Omental fat pad (tissue), 4 donors: Measurements from ENCODE around the gene NOL4L. TPM values are rescaled to one million over a fixed set of nuclear protein-coding genes. Genes with fewer than 3 reads are reported as not detected.

ENCODE experiments used
- ATAC-seq: fragments of 150-250 bp; one replicate; pipeline ENCODE4 v1.9.1; 2016; ENCODE audit warnings: mild to moderate bottlenecking, moderate library complexity; ENCODE audit not compliant: low FRiP score
- DNase-seq: peaks from one replicate; pipeline ENCODE4 v3.0.0-alpha.2; 2019; ENCODE audit warnings: low spot score
- total RNA-seq, 4 donors: library from RNA; depleted of rRNA; stranded (reverse); fragments of >200 nt; gene quantifications; one replicate each; pipeline ENCODE4 v1.1.0, GENCODE V29; 2016
- TF ChIP-seq, protein P1 (sequence below), 3 donors: fragments of 450-650 bp; IDR thresholded peaks; one replicate each; pipeline ENCODE4 v1.5.1; 2016 to 2017; ENCODE audit warnings: antibody characterized with exemption in 3 of 3, mild to moderate bottlenecking in 3 of 3, moderate library complexity in 2 of 3

NOL4L gene
- total RNA-seq, 4 donors from 2014 or later = 6.8 to 15.3 (median 13.6) TPM

DNA sequence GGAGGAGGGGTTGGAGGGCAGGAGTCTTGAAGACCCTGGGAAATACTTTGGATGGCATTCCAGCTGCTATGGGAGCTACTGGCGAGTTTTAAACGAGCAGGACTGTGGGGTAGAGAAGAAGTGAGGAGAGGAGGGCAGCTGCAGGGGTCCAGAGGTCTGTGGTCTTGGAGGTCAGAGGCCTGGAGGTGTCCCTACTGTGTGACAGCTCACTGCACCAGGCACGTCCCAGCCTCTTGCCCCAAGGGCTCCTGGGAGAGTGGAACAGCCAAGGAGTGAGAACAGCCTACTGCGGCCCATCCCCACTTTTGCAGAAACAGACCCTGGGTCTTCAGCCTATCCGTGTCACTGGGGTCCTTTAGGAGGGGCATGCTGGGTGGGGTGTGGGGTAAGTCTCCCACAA lies 2.9 kb upstream of the NOL4L start:
- TF ChIP-seq, protein P1, sequence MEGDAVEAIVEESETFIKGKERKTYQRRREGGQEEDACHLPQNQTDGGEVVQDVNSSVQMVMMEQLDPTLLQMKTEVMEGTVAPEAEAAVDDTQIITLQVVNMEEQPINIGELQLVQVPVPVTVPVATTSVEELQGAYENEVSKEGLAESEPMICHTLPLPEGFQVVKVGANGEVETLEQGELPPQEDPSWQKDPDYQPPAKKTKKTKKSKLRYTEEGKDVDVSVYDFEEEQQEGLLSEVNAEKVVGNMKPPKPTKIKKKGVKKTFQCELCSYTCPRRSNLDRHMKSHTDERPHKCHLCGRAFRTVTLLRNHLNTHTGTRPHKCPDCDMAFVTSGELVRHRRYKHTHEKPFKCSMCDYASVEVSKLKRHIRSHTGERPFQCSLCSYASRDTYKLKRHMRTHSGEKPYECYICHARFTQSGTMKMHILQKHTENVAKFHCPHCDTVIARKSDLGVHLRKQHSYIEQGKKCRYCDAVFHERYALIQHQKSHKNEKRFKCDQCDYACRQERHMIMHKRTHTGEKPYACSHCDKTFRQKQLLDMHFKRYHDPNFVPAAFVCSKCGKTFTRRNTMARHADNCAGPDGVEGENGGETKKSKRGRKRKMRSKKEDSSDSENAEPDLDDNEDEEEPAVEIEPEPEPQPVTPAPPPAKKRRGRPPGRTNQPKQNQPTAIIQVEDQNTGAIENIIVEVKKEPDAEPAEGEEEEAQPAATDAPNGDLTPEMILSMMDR (IDR thresholded peaks at IDR 0.05) = no peak
- no peak for DNase-seq
- no peak for ATAC-seq

DNA sequence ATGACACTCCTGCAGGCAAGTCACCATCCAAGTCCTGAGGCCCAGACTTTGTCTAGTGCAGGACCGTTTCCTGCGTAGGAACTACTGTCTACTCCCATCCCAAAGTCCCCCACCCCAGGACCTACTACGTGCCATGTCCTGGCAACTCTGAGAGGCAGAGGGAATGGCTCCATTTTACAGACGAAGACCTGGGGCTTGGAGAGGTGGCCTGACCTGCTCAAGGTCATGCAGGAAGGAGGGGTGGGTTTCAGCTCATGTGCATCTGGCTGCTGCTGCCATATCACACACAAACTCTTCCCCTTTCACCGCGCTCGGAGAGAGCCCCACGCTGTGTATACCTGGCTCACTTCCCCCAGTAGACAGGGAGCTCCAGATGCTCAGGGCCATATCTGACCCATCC lies 1.2 kb upstream of the NOL4L start:
- TF ChIP-seq, protein P1 (IDR thresholded peaks at IDR 0.05) = no peak
- ATAC-seq = no peak
- DNase-seq = no peak

DNA sequence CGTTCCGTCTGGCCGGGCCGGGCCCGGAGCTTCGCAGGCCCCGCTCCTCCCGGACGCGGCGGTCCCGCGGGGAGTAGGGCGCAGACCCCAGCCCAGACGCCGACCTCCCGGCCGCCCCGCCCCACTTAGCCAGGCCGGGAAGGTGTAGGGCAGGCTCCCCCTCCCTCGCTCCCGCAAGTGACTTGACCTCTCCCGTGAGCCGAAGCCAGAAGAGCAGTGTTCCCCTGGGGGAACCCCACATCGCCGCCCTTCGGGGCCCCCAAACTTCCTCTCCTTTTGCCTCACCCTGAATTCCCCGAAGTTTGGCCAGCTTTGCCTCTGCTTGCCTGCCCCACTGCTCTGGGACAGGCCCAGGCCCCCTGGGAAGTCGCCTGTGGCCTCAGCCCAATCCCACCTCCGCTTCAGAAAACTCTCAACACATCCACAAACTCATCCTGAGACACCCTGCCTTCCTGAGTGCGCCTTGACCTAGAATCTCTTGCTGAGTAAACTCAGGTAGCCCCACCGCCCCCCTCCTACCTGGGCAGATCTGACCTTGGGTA lies 524 bp upstream of the NOL4L start:
- no peak for DNase-seq
- TF ChIP-seq, protein P1 (IDR thresholded peaks at IDR 0.05) = no peak
- no peak for ATAC-seq

DNA sequence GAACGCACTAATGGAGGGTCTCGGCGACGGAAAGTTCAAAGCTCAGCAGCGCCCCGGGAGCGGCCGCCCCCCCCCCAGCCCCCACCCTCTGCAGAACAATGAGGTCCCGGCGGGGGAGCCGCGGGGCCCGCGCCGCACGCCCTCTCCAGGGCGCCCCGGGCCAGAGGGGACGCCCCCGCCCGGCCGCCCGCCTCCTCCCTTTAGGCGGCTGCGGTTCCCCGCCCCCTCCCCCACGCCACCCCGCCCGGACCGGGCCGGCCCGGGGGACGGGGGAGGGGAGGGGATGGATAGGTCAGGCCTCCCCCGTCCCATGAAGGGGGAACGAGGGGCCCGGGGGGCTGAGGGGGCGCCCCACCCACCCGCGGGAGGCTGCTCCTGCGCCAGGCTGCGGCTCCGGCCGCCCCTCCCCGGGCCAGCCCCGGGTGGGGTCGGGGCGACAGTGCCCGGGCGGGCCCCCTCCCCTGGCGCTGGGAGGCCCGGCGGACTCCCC lies 1.5 kb downstream of the NOL4L start:
- TF ChIP-seq, protein P1 (IDR thresholded peaks at IDR 0.05) = no peak
- DNase-seq = no peak

DNA sequence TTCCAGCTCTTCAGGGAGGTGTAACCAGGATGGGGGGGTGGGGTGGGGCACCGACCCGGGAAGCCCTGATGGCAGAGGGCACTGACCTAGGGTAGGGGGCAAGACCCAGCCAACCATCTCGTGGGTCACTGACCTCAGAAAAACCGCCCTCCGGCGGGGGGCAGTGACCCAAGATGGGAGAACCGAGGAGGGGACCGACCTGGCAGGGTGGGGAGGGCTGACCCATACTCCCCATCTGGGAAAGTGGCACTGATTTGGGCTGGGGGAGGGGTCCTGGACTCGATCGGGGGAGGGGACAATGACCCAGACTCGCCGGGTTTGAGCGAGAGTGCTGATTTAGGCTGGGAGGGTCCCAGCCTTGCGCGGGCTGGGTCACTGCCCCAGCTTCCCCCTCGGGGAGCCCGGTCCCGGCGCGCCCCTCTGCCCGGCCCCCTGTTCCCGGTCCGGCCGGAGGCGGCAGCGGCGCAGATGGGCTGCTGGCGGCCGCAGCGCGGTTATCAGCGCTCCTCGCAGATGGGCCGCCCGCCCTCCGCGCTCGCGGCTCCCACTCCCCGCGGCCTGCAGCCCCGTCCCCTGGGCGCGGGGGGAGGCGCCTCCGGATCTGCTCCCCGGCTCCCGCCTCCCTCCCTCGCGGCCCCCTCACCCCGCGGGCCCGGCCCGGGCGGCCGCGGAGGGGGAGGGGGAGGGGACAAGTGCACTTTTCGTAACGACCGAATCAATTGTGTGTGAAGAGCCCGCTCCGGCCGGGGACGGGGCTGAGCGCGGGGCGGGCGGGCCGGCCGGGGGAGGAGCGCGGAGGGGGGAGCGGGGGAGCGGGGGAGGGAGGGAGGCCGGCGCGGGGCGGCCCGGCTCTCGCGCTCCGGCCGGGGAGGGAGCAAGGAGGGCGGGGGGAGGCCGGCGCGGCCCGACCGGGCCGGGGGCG lies 2.2 kb downstream of the NOL4L start:
- TF ChIP-seq, protein P1 (IDR thresholded peaks at IDR 0.05) = no peak
- no peak for DNase-seq
- ATAC-seq = peak; percentile 11

More for the DNA sequence above, 1.5 kb downstream of the NOL4L start:
- ATAC-seq = no peak

DNA sequence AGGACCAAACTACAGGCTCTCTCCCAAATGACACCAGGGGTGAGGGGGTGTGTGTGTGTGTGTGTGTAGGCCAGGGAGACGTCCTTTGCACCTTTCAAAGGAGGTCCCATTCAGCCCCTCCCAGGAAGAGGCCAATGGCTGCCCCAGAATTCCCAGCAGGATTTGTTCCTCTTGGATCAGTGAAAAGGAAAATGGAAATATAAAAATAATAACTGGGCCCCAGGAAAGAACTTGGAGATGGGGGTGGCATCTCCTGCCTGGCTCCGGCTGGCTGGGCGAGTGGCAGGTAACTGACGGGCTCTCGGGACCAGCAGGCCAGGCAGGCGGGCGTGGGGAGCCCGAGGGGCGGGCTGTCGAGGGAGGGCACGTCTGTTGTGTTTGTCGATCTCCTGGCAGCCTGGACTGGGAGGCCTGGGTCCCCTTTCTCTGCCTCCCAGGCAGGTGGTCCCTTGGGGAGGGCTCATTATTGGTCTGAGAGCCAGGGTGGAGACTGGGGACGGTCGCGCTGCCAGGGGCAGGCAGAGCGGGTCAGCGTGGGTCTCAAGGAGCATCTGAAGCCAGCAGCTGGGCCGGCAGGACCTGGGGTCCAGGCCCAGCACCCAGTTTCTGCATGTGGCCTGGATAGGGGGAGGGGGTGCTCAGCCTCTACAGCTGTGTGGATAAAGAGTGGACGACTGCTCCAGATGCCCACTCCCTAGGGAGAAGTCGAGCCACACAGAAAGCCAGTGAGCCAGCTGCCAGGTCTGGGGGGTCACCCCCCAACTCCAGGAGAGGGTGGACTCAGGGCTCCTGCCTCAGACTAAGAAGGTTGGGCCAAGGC lies 3.1 kb downstream of the NOL4L start:
- TF ChIP-seq, protein P1 (IDR thresholded peaks at IDR 0.05) = no peak
- ATAC-seq = no peak

More for the DNA sequence above, 3.1 kb downstream of the NOL4L start:
- no peak for DNase-seq
